ENCODE data around the gene KIF26B.

- TF ChIP-seq EZH2phosphoT487 (IDR thresholded peaks at IDR 0.05; ENCODE audit: low read depth) (no peak), CTCF (IDR thresholded peaks at IDR 0.05; ENCODE audit: low read depth, low read length) (no peak)
Measured at GRCh38 chr1:245691897-245692296, 537.1 kb downstream of the KIF26B start.

All from OCI-LY3 (cell line).